HL-60/S4 treated with retinoic acid at 250 ng/mL for 4 days and 3 days (cell line): ENCODE data around the gene CARD8.
"Not testable (repeated sequence)": the region's sequence is repeated elsewhere in the genome, so short reads cannot be mapped to it uniquely, and the experiment has no call there.

Source experiments
- in situ Hi-C: fragments of 300-500 bp; cut with MboI; formaldehyde crosslinking; loops from 2 replicates; pipeline ENCODE4 v1.7.0; 2022; ENCODE audit warnings: low sequenced_read_pairs

CARD8 gene, protein sequence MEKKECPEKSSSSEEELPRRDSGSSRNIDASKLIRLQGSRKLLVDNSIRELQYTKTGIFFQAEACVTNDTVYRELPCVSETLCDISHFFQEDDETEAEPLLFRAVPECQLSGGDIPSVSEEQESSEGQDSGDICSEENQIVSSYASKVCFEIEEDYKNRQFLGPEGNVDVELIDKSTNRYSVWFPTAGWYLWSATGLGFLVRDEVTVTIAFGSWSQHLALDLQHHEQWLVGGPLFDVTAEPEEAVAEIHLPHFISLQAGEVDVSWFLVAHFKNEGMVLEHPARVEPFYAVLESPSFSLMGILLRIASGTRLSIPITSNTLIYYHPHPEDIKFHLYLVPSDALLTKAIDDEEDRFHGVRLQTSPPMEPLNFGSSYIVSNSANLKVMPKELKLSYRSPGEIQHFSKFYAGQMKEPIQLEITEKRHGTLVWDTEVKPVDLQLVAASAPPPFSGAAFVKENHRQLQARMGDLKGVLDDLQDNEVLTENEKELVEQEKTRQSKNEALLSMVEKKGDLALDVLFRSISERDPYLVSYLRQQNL

GRCh38 chr19:48255376-48256303, at the start of gene CARD8:
Gene CARD8 (minus strand): TSS chr19:48255912. CDS start chr19:48241020, 14,892 bp downstream.
- in situ Hi-C loops: no loop called here

DNA sequence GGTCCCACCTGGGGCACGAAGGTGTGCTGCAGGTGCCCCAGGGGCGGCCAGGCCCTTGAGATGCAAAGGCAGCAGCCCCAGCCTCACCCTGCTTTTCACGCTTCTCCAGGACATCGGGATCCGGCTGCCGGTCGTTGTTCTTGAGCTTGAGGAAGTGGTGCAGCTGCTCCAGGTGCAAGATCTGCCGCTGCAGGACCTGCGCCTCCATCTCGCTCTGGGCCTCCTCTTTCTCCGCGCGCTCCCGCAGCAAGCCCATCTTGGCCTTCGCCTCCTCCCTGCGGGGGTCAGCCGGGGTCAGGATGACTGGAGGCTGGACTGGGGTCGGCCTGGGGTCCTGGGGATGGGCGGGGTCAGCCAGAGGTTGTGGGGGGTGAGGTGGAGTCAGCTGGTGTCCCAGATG, 48.2 kb upstream of the CARD8 start:
- in situ Hi-C loops: no loop called here

- in situ Hi-C loops: no loop called here
Observed at GRCh38 chr19:48303367-48303766, 47.7 kb upstream of the CARD8 start.

DNA sequence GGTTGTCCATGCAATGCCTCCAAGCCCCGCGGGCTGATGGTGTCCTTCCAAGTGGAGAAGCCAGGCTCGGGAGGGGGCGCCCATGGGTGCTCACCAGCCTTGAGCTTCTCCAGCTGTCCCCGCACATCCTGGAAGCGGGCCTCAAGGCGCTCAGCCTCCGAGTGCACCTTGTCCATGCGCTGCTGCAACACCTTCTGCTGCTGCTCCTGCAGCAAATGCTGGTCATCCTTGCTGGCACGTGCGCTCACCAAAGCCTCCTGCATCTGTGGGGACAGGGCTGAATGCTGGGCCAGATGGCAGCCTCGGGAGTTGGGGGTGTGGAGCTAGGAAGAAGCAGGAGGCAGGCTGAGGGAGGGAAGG, 46.9 kb upstream of the CARD8 start:
- in situ Hi-C loops: no loop called here

DNA sequence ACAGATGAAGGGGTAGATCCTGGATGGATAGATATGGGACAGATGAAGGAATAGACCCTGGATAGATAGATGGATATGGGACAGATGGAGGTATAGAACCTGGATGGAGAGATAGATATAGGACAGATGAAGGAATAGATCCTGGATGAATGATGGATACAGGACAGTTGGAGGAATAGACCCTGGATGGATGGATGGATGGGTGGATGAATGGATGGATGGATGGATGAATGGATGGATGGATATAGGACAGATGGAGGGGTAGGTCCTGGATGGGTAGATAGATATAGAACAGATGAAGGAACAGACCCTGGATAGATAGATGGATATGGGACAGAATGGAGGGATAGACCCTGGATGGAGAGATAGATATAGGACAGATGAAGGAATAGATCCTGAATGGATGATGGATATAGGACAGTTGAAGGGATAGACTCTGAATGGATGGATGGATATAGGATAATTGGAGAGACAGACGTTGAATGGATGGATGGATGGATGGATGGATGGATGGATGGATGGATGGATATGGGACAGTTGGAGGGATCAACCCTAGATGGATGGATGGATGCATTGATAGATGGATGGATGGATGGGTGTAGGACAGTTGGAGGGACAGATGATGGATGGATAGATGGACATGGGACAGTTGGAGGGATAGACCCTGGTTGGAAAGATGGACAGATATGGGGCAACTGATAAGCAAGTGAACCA, 46.3 kb upstream of the CARD8 start:
- in situ Hi-C loops: no loop called here

GRCh38 chr19:48297975-48298374, 42.3 kb upstream of the CARD8 start:
- in situ Hi-C loops: no loop called here

DNA sequence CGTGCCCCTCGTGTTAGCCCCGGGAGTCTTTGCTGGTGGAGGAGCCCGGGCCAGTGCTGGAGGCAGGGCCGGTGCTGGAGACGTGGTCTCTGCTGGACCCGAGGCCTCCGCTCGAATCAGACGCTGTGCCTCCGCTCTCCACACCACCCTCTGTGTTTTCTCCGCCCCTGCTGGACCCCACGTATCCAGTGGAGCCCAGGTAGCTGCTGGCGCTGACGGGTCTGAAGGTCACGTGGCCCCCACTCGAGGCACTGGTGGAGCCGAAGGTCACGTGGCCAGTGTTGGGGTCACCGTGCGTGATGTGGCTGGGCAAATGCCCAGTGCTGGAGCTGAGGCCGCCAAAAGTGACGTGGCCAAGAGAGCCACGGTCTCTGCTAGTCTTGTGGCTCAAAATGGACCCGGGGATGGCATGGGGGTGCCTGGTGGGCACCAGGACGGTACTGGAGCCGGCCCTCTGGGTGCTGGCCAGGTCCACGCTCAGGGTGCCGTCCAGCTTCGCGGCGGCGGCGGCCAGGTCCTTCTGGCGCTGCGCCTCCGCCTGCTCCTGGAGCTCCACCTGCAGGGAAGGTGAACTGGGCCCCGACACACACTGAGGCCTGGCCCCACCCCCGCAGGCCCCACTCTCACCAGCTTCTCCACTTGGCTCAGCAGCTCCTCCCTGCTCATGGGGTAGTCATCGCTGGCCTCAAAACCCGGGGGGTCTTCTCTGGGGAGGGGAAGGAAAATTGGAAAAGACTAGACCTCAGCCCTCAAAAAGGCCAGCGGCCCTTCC, 41.4 kb upstream of the CARD8 start:
- in situ Hi-C loops: no loop called here

DNA sequence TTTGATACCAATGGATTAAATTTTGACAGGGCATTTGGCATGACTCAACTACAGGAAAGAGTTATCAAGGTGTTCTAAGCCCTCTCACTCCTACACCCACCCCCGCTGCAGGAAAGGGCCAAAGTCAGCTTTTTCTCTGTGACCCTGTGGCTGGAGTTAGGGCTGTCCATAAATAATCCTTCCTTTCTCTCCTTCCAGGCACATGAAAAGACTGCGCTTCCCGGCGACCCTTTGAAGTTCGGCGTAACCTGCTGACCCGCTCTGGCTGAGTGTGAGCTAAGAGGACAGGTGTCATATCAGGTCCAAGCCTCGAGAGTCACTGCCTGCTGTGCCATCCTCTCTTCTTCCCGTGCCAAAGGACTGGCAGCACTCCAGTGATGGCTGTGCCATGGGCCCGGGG, 39.7 kb upstream of the CARD8 start:
- in situ Hi-C loops: no loop called here

GRCh38 chr19:48292798-48293197, 37.1 kb upstream of the CARD8 start:
- in situ Hi-C loops: no loop called here

- in situ Hi-C loops: not testable (repeated sequence)
Observed at GRCh38 chr19:48291489-48291815, 35.7 kb upstream of the CARD8 start.

- in situ Hi-C loops: no loop called here
Observed at GRCh38 chr19:48290771-48291488, 35.2 kb upstream of the CARD8 start.

DNA sequence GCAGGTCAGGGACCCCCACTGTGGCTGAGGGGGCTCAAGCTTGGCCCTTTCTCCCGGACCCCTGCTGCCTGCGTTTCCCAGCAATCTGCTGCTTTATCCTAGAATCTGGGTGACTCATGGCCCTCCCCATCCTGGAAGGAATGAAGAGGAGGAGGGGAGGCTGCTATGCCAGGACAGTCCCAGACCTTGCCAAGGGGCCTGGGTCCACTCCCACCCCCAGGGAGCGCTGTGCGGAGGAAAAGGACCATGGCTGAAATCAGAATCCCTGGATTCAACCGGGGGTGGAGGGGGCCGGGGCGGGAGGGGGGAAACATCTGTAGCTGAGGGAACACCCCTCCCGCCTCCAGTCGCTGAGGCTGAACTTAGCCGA, 34.7 kb upstream of the CARD8 start:
- in situ Hi-C loops: no loop called here

DNA sequence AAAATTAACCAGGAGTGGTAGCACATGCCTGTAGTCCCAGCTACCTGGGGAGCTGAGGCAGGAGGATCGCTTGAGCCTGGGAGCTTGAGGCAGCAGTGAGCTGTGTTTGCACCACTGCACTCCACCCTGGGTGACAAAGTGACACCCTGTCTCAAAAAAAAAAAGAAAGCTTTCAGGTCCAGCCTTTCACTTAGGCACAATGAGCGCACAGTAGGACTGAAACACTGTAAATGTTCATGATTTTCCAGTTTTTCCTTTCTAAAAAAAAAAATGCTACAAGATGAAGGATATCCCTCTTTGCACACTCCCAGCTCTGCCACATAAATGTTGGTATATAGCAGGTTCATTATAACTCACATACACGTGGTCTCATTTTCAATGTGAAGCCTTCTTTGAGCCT, 32.0 kb upstream of the CARD8 start:
- in situ Hi-C loops: no loop called here

- in situ Hi-C loops: no loop called here
Observed at GRCh38 chr19:48284896-48285295, 29.2 kb upstream of the CARD8 start.

GRCh38 chr19:48283908-48284307, 28.2 kb upstream of the CARD8 start:
- in situ Hi-C loops: no loop called here

DNA sequence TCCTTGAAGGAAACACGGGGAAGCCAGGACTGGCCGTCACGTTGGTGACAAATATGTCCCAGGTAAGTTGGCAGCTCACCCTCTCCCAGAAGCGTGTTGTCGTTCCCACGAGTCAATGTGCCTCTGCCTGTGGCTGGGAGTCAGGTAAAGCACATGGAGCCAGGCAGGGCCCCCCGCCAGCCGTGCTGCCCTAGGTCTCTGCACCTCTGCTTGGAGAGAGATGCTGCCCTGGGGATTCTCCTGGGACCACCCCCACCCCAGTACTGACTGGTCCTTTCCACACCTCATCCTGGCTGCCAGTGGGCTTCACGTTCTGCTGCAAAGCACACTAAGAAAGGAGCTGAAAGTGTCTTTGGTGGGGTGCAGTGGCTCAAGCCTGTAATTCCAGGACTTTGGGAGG, 24.0 kb upstream of the CARD8 start:
- in situ Hi-C loops: no loop called here

DNA sequence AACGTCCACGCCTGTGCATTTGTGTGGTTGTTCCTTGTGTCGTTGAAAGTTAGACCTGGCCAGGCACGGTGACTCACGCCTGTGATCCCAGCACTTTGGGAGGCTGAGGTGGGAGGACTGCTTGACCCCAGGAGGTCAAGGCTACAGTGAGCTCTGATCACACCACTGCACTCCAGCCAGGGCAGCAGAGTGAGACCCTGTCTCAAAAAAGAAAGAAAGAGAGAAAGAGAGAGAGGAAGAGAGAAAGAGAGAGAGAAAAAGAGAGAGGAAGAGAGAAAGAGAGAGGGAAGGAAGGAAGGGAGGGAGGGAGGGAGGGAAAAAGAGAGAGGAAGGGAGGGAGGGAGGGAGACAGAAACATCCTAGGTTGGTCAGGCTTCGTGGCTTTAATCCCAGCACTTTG, 19.2 kb upstream of the CARD8 start:
- in situ Hi-C loops: no loop called here

DNA sequence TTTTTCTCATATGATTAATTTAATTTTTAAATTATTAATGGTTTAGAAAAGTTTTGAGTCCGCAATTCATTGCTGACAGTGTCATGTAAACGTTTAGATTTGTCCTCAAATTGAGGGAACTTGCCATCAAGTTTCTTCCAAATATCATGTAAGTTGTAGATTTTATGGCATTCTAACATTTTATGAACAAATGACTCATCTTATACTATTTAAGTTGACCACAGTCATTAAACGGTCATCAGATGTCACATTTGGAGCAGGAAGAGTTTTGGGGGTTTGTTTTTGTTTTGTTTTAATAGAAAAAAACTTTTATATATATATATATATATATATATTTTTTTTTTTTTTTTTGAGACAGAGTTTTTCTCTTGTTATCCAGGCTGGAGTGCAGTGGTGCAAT, 18.5 kb upstream of the CARD8 start:
- in situ Hi-C loops: no loop called here

- in situ Hi-C loops: no loop called here
Observed at GRCh38 chr19:48271531-48272151, 15.9 kb upstream of the CARD8 start.
